Tibial nerve (tissue), 3 donors: ENCODE data around the gene SPRR5.

ENCODE experiments used
- POLR2A ChIP-seq, 2 donors: fragments of 450-650 bp; IDR thresholded peaks; one replicate each; pipeline ENCODE4 v1.6.1; 2017; ENCODE audit warnings: antibody characterized with exemption in 2 of 2, mild to moderate bottlenecking in 2 of 2, moderate library complexity in 2 of 2
- TF ChIP-seq, protein P1 (sequence below), 5 experiments: fragments of 200-600 bp in 3 of 5; fragments of 450-650 bp in 2 of 5; sonication (generic) in 3 of 5; IDR thresholded peaks; one replicate each; pipeline ENCODE4 v1.5.1; 2016 to 2019; ENCODE audit warnings: antibody characterized with exemption in 5 of 5, mild to moderate bottlenecking in 3 of 5, moderate library complexity in 2 of 5

DNA sequence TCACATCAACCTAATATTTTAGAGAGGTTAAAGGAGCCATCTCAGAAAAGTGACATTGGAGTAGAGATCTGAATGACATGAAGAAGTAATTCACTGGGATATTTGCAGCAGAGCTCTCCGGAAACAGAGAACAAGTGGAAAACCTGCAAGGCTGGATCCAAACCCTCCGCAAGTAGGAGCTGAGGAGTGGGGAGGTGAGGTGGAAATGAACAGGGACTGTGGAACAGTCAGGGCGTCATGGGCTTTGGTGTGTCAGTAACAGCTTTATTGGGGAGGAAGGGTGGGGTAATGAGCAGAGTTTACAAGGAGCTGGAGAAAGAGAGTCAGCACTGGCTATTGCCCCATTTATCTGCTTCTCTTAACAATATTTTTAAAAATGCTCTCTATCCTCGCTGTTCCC lies 48.0 kb upstream of the SPRR5 start:
- TF ChIP-seq, protein P1, sequence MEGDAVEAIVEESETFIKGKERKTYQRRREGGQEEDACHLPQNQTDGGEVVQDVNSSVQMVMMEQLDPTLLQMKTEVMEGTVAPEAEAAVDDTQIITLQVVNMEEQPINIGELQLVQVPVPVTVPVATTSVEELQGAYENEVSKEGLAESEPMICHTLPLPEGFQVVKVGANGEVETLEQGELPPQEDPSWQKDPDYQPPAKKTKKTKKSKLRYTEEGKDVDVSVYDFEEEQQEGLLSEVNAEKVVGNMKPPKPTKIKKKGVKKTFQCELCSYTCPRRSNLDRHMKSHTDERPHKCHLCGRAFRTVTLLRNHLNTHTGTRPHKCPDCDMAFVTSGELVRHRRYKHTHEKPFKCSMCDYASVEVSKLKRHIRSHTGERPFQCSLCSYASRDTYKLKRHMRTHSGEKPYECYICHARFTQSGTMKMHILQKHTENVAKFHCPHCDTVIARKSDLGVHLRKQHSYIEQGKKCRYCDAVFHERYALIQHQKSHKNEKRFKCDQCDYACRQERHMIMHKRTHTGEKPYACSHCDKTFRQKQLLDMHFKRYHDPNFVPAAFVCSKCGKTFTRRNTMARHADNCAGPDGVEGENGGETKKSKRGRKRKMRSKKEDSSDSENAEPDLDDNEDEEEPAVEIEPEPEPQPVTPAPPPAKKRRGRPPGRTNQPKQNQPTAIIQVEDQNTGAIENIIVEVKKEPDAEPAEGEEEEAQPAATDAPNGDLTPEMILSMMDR (IDR thresholded peaks at IDR 0.05), result no peak
- TF ChIP-seq POLR2A (IDR thresholded peaks at IDR 0.05), result no peak
